Vagina (tissue), 2 donors: ENCODE data around the gene MYZAP.

Experiments used
- POLR2A ChIP-seq, 2 donors: fragments of 450-650 bp; IDR thresholded peaks; one replicate each; pipeline ENCODE4 v1.6.1; 2017; ENCODE audit warnings: antibody characterized with exemption in 2 of 2, mild to moderate bottlenecking in 2 of 2, moderate library complexity in 2 of 2
- POLR2AphosphoS5 ChIP-seq, 2 donors: sonication (generic); formaldehyde crosslinking; IDR thresholded peaks; one replicate each; pipeline ENCODE4 v1.9.0; 2017; ENCODE audit warnings: antibody characterized with exemption in 2 of 2, mild to moderate bottlenecking in 2 of 2, low read depth in 1 of 2; ENCODE audit not compliant: insufficient read depth in 1 of 2
- TF ChIP-seq, protein P1 (sequence below), 3 experiments: fragments of 450-650 bp in 2 of 3; fragments of 200-600 bp in 1 of 3; sonication (generic) in 1 of 3; IDR thresholded peaks; one replicate each; pipeline ENCODE4 v1.5.1; 2017 to 2019; ENCODE audit warnings: antibody characterized with exemption in 3 of 3, mild to moderate bottlenecking in 2 of 3, moderate library complexity in 2 of 3

DNA sequence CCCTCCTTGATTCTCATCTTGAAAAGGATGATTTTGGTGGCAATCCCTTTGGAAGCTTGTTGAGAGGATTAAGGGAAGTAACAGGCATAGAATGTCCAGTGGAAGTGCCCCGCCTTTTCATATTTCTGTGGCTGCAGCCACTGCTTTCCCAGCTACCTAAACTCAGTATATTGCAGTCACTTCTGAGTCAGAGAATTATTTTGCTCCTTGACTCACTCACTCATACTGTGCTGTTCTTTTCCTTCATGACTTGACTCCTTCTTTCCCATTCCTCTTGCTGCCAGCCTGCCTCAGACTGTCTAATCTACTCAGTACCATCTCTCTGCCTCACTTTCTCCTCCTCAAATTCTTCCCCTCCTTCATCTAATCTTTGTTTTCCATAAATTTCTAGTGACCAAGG, 88.3 kb downstream of the MYZAP start:
- TF ChIP-seq, protein P1, sequence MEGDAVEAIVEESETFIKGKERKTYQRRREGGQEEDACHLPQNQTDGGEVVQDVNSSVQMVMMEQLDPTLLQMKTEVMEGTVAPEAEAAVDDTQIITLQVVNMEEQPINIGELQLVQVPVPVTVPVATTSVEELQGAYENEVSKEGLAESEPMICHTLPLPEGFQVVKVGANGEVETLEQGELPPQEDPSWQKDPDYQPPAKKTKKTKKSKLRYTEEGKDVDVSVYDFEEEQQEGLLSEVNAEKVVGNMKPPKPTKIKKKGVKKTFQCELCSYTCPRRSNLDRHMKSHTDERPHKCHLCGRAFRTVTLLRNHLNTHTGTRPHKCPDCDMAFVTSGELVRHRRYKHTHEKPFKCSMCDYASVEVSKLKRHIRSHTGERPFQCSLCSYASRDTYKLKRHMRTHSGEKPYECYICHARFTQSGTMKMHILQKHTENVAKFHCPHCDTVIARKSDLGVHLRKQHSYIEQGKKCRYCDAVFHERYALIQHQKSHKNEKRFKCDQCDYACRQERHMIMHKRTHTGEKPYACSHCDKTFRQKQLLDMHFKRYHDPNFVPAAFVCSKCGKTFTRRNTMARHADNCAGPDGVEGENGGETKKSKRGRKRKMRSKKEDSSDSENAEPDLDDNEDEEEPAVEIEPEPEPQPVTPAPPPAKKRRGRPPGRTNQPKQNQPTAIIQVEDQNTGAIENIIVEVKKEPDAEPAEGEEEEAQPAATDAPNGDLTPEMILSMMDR (IDR thresholded peaks at IDR 0.05), result no peak
- no peak for TF ChIP-seq POLR2A (IDR thresholded peaks at IDR 0.05)
- no peak for TF ChIP-seq POLR2AphosphoS5 (IDR thresholded peaks at IDR 0.05; ENCODE audit: insufficient read depth in 1 of 2, low read depth in 1 of 2)
